Measurements from ENCODE around the gene ACSF2.

- TF ChIP-seq POLR2A (IDR thresholded peaks at IDR 0.05; ENCODE audit: low read depth, low read length), result no peak
- peak; percentile 28 to 29 for TF ChIP-seq CTCF (IDR thresholded peaks at IDR 0.05; ENCODE audit: extremely low read depth in 1 of 2, insufficient read depth in 1 of 2, low read depth in 1 of 2, low read length in 2 of 2)
- TF ChIP-seq POLR2AphosphoS5 (IDR thresholded peaks at IDR 0.05; ENCODE audit: insufficient read depth, low read depth, low read length), result no peak
- TF ChIP-seq EZH2 (IDR thresholded peaks at IDR 0.05; ENCODE audit: borderline replicate concordance, low read depth, low read length, severe bottlenecking), result no peak
- no peak for TF ChIP-seq GATA2 (IDR thresholded peaks at IDR 0.05; ENCODE audit: insufficient read depth, insufficient read length, low read depth, low read length)
- TF ChIP-seq FOS (IDR thresholded peaks at IDR 0.05; ENCODE audit: borderline replicate concordance, insufficient read depth, low read length), result no peak
- TF ChIP-seq JUN (IDR thresholded peaks at IDR 0.05; ENCODE audit: borderline replicate concordance, insufficient read depth, insufficient read length, low read depth), result no peak
- TF ChIP-seq MAX (IDR thresholded peaks at IDR 0.05; ENCODE audit: insufficient read depth, insufficient read length), result no peak
- TF ChIP-seq MYC (IDR thresholded peaks at IDR 0.05; ENCODE audit: low read depth, low read length), result no peak
These were observed 75.0 kb downstream of the ACSF2 start for GRCh38 chr17:50501054-50501453.

Measured in endothelial cell of umbilical vein (primary cell).